H9 (cell line): ENCODE data around the gene ATG4D. TPM values are rescaled to one million over a fixed set of nuclear protein-coding genes. Genes with fewer than 3 reads are reported as not detected.

Source experiments
- DNase-seq: peaks from one replicate; pipeline ENCODE4 v3.0.0-alpha.2; 2017
- H2AFZ ChIP-seq: one replicate; pipeline ENCODE4 v1.6.1; 2013; ENCODE audit warnings: mild to moderate bottlenecking, low read length, control low read depth, moderate library complexity
- H2AK5ac ChIP-seq: 2 replicates; pipeline ENCODE4 v1.6.1; 2013; ENCODE audit warnings: low read length, control low read depth, mixed read lengths; ENCODE audit not compliant: insufficient read length
- H2BK120ac ChIP-seq: one replicate; pipeline ENCODE4 v1.6.1; 2013; ENCODE audit warnings: low read depth, mild to moderate bottlenecking, low read length, control low read depth, inconsistent platforms; ENCODE audit not compliant: poor library complexity, severe bottlenecking
- H2BK12ac ChIP-seq: 2 replicates; pipeline ENCODE4 v1.6.1; 2013; ENCODE audit warnings: low read length, control low read depth, mixed read lengths, low read depth; ENCODE audit not compliant: insufficient read length
- H2BK15ac ChIP-seq: 2 replicates; pipeline ENCODE4 v1.6.1; 2013; ENCODE audit warnings: low read depth, low read length, control low read depth
- H2BK20ac ChIP-seq: one replicate; pipeline ENCODE4 v1.6.1; 2013; ENCODE audit warnings: low read depth, mild to moderate bottlenecking, low read length, control low read depth, inconsistent platforms; ENCODE audit not compliant: poor library complexity, severe bottlenecking
- H2BK5ac ChIP-seq: 2 replicates; pipeline ENCODE4 v1.6.1; 2013; ENCODE audit warnings: low read length, control low read depth, mixed read lengths; ENCODE audit not compliant: insufficient read length
- H3K14ac ChIP-seq: 2 replicates; pipeline ENCODE4 v1.6.1; 2013; ENCODE audit warnings: low read length, control low read depth; ENCODE audit not compliant: insufficient read depth
- H3K18ac ChIP-seq: 2 replicates; pipeline ENCODE4 v1.6.1; 2013; ENCODE audit warnings: low read depth, mild to moderate bottlenecking, mixed read lengths, low read length, control low read depth; ENCODE audit not compliant: insufficient read length
- H3K23ac ChIP-seq: 2 replicates; pipeline ENCODE4 v1.6.1; 2013; ENCODE audit warnings: low read length, control low read depth, mixed read lengths, low read depth; ENCODE audit not compliant: insufficient read length
- H3K23me2 ChIP-seq: 2 replicates; pipeline ENCODE4 v1.6.1; 2013; ENCODE audit warnings: low read depth, mild to moderate bottlenecking, mixed read lengths, low read length, control low read depth; ENCODE audit not compliant: insufficient read length, poor library complexity, severe bottlenecking
- H3K27ac ChIP-seq: 2 replicates; pipeline ENCODE4 v1.5.1; 2013; ENCODE audit warnings: low read length, control low read depth, mixed read lengths, low read depth; ENCODE audit not compliant: insufficient read length
- H3K27me3 ChIP-seq: 2 replicates; pipeline ENCODE4 v1.6.1; 2013; ENCODE audit warnings: low read length, control low read depth, inconsistent platforms; ENCODE audit not compliant: insufficient read depth
- H3K4ac ChIP-seq: 2 replicates; pipeline ENCODE4 v1.6.1; 2013; ENCODE audit warnings: low read depth, mild to moderate bottlenecking, control low read depth, inconsistent platforms, low read length, moderate library complexity
- H3K4me1 ChIP-seq: 2 replicates; pipeline ENCODE4 v1.6.1; 2013; ENCODE audit warnings: low read length, control low read depth, inconsistent platforms; ENCODE audit not compliant: insufficient read depth
- H3K4me2 ChIP-seq: 2 replicates; pipeline ENCODE4 v1.6.1; 2013; ENCODE audit warnings: low read length, control low read depth, mixed read lengths; ENCODE audit not compliant: insufficient read length, insufficient read depth
- H3K56ac ChIP-seq: 2 replicates; pipeline ENCODE4 v1.6.1; 2013; ENCODE audit warnings: low read depth, mild to moderate bottlenecking, mixed read lengths, low read length, control low read depth; ENCODE audit not compliant: insufficient read length
- H3K79me1 ChIP-seq: 2 replicates; pipeline ENCODE4 v1.6.1; 2013; ENCODE audit warnings: low read depth, mild to moderate bottlenecking, moderate library complexity, low read length, control low read depth, inconsistent platforms; ENCODE audit not compliant: insufficient read depth, poor library complexity, severe bottlenecking
- H3K79me2 ChIP-seq: 2 replicates; pipeline ENCODE4 v1.6.1; 2013; ENCODE audit warnings: low read length, control low read depth, inconsistent platforms; ENCODE audit not compliant: insufficient read depth
- H3K9ac ChIP-seq: 2 replicates; pipeline ENCODE4 v1.6.1; 2013; ENCODE audit warnings: low read length, control low read depth, mixed read lengths; ENCODE audit not compliant: insufficient read length; ENCODE audit errors: extremely low read depth
- H3K9me3 ChIP-seq: one replicate; pipeline ENCODE4 v1.6.1; 2013; ENCODE audit warnings: low read depth, low read length, inconsistent platforms; ENCODE audit not compliant: control insufficient read depth
- H3T11ph ChIP-seq: one replicate; pipeline ENCODE4 v1.6.1; 2013; ENCODE audit warnings: mild to moderate bottlenecking, low read length, control low read depth, inconsistent platforms
- H4K20me1 ChIP-seq: one replicate; pipeline ENCODE4 v1.6.1; 2013; ENCODE audit not compliant: control insufficient read depth, insufficient read length, insufficient read depth
- H4K5ac ChIP-seq: 2 replicates; pipeline ENCODE4 v1.6.1; 2013; ENCODE audit warnings: low read depth, mild to moderate bottlenecking, mixed read lengths, low read length, control low read depth; ENCODE audit not compliant: insufficient read length
- H4K8ac ChIP-seq: replicated peaks from 2 replicates; pipeline ENCODE4 v1.6.1; 2013; ENCODE audit warnings: low read length, control low read depth, mixed read lengths, low read depth; ENCODE audit not compliant: insufficient read length
- H4K91ac ChIP-seq: 2 replicates; pipeline ENCODE4 v1.6.1; 2013; ENCODE audit warnings: low read depth, mild to moderate bottlenecking, moderate library complexity, mixed read lengths, low read length, control low read depth; ENCODE audit not compliant: insufficient read length
- H3K27ac Mint-ChIP-seq, 3 experiments: 2 replicates in 2 of 3; 3 replicates in 1 of 3; pipeline ENCODE4 v1.8.0; 2020 to 2021; ENCODE audit warnings: mixed read lengths in 3 of 3, mild to moderate bottlenecking in 1 of 3, moderate library complexity in 1 of 3
- H3K27me3 Mint-ChIP-seq: 2 replicates; pipeline ENCODE4 v1.8.0; 2021; ENCODE audit warnings: low read depth, mild to moderate bottlenecking, moderate library complexity, mixed read lengths
- H3K36me3 Mint-ChIP-seq, 3 experiments: 2 replicates in 2 of 3; 3 replicates in 1 of 3; pipeline ENCODE4 v1.8.0; 2020 to 2021; ENCODE audit warnings: low read depth in 3 of 3, mixed read lengths in 3 of 3; ENCODE audit not compliant: insufficient read depth in 1 of 3
- H3K4me1 Mint-ChIP-seq, 2 experiments: 2 replicates each; pipeline ENCODE4 v1.8.0; 2020; ENCODE audit warnings: mixed read lengths in 2 of 2
- H3K4me3 Mint-ChIP-seq, 2 experiments: 2 replicates in 1 of 2; 3 replicates in 1 of 2; pipeline ENCODE4 v1.8.0; 2020 to 2021; ENCODE audit warnings: mild to moderate bottlenecking in 2 of 2, mixed read lengths in 2 of 2, moderate library complexity in 1 of 2
- H3K9me3 Mint-ChIP-seq, 2 experiments: 2 replicates in 1 of 2; 3 replicates in 1 of 2; pipeline ENCODE4 v1.8.0; 2020; ENCODE audit warnings: mild to moderate bottlenecking in 2 of 2, mixed read lengths in 2 of 2, moderate library complexity in 1 of 2
- WGBS: extraction: QIAGEN DNeasy Blood & Tissue Kit; methylation state at CpG from one replicate; pipeline ENCODE4 v1.1.7; 2013; ENCODE audit warnings: missing lambda C conversion rate, low lambda C conversion rate, mixed read lengths; ENCODE audit not compliant: insufficient read length; ENCODE audit errors: extremely low coverage; 5-methylcytosine and 5-hydroxymethylcytosine counted together
- total RNA-seq: library from RNA; stranded (reverse); gene quantifications from 2 replicates; pipeline ENCODE4 v1.2.1, GENCODE V29; 2021
- TF ChIP-seq, protein P1 (sequence below): fragments of 200-600 bp; sonication (generic); conservative IDR thresholded peaks from 3 replicates; pipeline ENCODE4 v1.8.0; 2021; ENCODE audit warnings: antibody characterized with exemption, mild to moderate bottlenecking

The ATG4D gene
- total RNA-seq, 1 experiment from 2014 or later, result 55.8 TPM

DNA sequence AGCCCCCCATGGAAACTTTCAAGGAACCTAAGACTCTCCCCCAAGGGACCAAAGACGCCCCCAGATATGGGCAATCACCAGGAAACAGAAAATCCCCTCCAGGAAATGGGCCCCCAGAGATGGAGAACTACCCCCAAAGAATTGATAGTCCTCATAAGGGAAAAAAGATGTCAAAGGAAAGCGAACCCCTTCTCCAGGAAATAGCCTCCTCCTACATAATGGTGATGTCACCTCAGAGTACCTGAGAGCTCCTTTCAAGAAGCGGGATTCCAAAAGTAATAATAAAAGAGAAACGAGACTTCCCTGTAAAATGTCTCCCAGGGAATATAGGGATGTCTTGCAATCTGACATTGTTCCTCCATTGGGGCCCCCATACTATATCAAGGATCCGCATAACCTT lies 24.0 kb downstream of the ATG4D start:
- Histone ChIP-seq H3K56ac (no peak overlapping the region), H3K4ac (no peak overlapping the region), H3K9ac (no peak overlapping the region), H2BK120ac (no peak overlapping the region), H2BK15ac (no peak overlapping the region), H3K4me1 (no peaks in the 10 kb centered on the region), H2BK5ac (no peak overlapping the region), H4K5ac (no peak overlapping the region), H2BK12ac (no peak overlapping the region), H3K79me1 (no peaks in the 10 kb centered on the region), H3K27ac (no peak overlapping the region), H4K8ac (no peak overlapping the region), H2AK5ac (no peak overlapping the region), H3K27me3 (no peaks in the 10 kb centered on the region), H4K20me1 (no peaks in the 10 kb centered on the region), H3K18ac (no peak overlapping the region), H4K91ac (no peak overlapping the region), H3K23me2 (peaks cover 10% of the 10 kb centered on the region), H3T11ph (no peak overlapping the region), H3K79me2 (no peaks in the 10 kb centered on the region), H3K14ac (no peak overlapping the region), H3K23ac (no peak overlapping the region), H2AFZ (no peak overlapping the region), H3K4me2 (peak overlapping the region; percentile 71), H2BK20ac (no peak overlapping the region), H3K9me3 (no peaks in the 10 kb centered on the region)
- DNase-seq, result no peak
- no peaks in the 10 kb centered on the region for H3K9me3 Mint-ChIP-seq
- H3K27me3 Mint-ChIP-seq, result peaks cover 16% of the 10 kb centered on the region
- H3K4me3 Mint-ChIP-seq, result peak overlapping the region; percentile 78 to 90
- H3K36me3 Mint-ChIP-seq, result peaks cover 6 to 13% (median 8%) of the 10 kb centered on the region in 3 experiments; a peak in 6 of 7 replicates
- peak overlapping the region in 1 of 3 experiments; percentile 68; a peak in 1 of 7 replicates for H3K27ac Mint-ChIP-seq
- WGBS, result no CpG with 5 or more reads among the region's 5 CpGs
- TF ChIP-seq, protein P1, sequence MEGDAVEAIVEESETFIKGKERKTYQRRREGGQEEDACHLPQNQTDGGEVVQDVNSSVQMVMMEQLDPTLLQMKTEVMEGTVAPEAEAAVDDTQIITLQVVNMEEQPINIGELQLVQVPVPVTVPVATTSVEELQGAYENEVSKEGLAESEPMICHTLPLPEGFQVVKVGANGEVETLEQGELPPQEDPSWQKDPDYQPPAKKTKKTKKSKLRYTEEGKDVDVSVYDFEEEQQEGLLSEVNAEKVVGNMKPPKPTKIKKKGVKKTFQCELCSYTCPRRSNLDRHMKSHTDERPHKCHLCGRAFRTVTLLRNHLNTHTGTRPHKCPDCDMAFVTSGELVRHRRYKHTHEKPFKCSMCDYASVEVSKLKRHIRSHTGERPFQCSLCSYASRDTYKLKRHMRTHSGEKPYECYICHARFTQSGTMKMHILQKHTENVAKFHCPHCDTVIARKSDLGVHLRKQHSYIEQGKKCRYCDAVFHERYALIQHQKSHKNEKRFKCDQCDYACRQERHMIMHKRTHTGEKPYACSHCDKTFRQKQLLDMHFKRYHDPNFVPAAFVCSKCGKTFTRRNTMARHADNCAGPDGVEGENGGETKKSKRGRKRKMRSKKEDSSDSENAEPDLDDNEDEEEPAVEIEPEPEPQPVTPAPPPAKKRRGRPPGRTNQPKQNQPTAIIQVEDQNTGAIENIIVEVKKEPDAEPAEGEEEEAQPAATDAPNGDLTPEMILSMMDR, result no peak
- peaks cover 33 to 39% of the 10 kb centered on the region in 2 experiments for H3K4me1 Mint-ChIP-seq
